HepG2 (cell line): ENCODE results near the gene SNPH.

Experiments used
- FOXA1 ChIP-seq, 2 experiments: fragments of 450-650 bp in 1 of 2; sonication (generic) in 1 of 2; formaldehyde crosslinking in 1 of 2; IDR thresholded peaks; 2 replicates each; pipeline versions ENCODE4 v1.4.0 to v1.6.1; 2016 to 2020; ENCODE audit warnings: missing genetic modification reagents in 1 of 2
- KLF16 ChIP-seq, 2 experiments: sonication (generic) in 1 of 2; formaldehyde crosslinking in 1 of 2; IDR thresholded peaks; 2 replicates each; pipeline versions ENCODE4 v1.6.1 to v1.8.0; 2016 to 2023; ENCODE audit warnings: missing genetic modification reagents in 2 of 2, missing compliant biosample characterization in 1 of 2
- NCOA1 ChIP-seq: sonication (generic); formaldehyde crosslinking; IDR thresholded peaks from 2 replicates; pipeline ENCODE4 v1.9.0; 2021; ENCODE audit warnings: missing genetic modification reagents
- PHF8 ChIP-seq: sonication (generic); formaldehyde crosslinking; IDR thresholded peaks from 2 replicates; pipeline ENCODE4 v1.5.0; 2020; ENCODE audit warnings: missing genetic modification reagents
- SMAD3 ChIP-seq: sonication (generic); formaldehyde crosslinking; IDR thresholded peaks from 2 replicates; pipeline ENCODE4 v1.4.0; 2020; ENCODE audit warnings: missing genetic modification reagents
- ZKSCAN5 ChIP-seq: sonication (generic); formaldehyde crosslinking; IDR thresholded peaks from 2 replicates; pipeline ENCODE4 v1.5.1; 2020; ENCODE audit warnings: mild to moderate bottlenecking, missing genetic modification reagents
- ZNF224 ChIP-seq: sonication (generic); formaldehyde crosslinking; IDR thresholded peaks from 2 replicates; pipeline ENCODE4 v1.5.0; 2020; ENCODE audit warnings: mild to moderate bottlenecking, missing genetic modification reagents
- ZNF546 ChIP-seq: sonication (generic); formaldehyde crosslinking; conservative IDR thresholded peaks from 2 replicates; pipeline ENCODE4 v1.8.1; 2023; ENCODE audit warnings: mild to moderate bottlenecking, missing genetic modification reagents
- ZNF891 ChIP-seq: sonication (generic); formaldehyde crosslinking; IDR thresholded peaks from 2 replicates; pipeline ENCODE4 v1.5.0; 2020; ENCODE audit warnings: mild to moderate bottlenecking, missing genetic modification reagents
- TF ChIP-seq, protein P1 (sequence below): sonication (generic); formaldehyde crosslinking; IDR thresholded peaks from 2 replicates; pipeline ENCODE4 v1.5.0; 2020; ENCODE audit warnings: mild to moderate bottlenecking, missing genetic modification reagents, moderate library complexity
- TF ChIP-seq, protein P2 (sequence below): IDR thresholded peaks from 2 replicates; pipeline ENCODE4 v1.6.1; 2012; ENCODE audit warnings: inconsistent platforms

DNA sequence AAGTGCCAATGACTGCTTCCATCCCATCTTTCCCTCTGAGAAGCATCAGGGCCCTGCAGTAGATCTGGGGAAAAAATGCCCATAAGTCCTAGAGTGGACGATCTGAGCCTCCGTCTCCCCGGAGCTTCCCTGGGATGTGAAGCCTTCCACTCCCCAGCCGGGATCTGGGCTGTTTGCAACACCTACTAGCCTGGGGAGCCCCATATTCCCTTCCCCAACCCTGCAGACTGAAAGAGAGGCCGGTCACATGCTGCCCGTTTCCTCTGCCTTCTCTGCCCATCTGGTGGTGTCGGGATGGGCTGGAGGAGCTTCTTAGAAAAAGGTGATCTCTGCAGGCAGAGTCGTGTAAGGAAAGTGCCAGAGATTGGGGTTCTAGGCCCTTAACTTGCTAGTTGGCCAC, 1.1 kb downstream of the SNPH start:
- TF ChIP-seq FOXA1 (IDR thresholded peaks at IDR 0.05) (no peak), FOXA1 (CRISPR knock-in tag; IDR thresholded peaks at IDR 0.05) (no peak), ZNF224 (CRISPR knock-in tag) (no peak), NCOA1 (CRISPR knock-in tag) (no peak), ZNF891 (CRISPR knock-in tag) (no peak), PHF8 (CRISPR knock-in tag) (no peak), ZNF546 (CRISPR knock-in tag) (no peak), KLF16 (CRISPR knock-in tag; IDR thresholded peaks at IDR 0.05) (no peak), ZKSCAN5 (no peak), SMAD3 (no peak)
- TF ChIP-seq, protein P1, sequence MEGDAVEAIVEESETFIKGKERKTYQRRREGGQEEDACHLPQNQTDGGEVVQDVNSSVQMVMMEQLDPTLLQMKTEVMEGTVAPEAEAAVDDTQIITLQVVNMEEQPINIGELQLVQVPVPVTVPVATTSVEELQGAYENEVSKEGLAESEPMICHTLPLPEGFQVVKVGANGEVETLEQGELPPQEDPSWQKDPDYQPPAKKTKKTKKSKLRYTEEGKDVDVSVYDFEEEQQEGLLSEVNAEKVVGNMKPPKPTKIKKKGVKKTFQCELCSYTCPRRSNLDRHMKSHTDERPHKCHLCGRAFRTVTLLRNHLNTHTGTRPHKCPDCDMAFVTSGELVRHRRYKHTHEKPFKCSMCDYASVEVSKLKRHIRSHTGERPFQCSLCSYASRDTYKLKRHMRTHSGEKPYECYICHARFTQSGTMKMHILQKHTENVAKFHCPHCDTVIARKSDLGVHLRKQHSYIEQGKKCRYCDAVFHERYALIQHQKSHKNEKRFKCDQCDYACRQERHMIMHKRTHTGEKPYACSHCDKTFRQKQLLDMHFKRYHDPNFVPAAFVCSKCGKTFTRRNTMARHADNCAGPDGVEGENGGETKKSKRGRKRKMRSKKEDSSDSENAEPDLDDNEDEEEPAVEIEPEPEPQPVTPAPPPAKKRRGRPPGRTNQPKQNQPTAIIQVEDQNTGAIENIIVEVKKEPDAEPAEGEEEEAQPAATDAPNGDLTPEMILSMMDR (CRISPR knock-in tag): no peak
- TF ChIP-seq, protein P2, sequence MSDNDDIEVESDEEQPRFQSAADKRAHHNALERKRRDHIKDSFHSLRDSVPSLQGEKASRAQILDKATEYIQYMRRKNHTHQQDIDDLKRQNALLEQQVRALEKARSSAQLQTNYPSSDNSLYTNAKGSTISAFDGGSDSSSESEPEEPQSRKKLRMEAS: no peak
